H9 (cell line): ENCODE results near the gene CCDC7. TPM values are rescaled to one million over a fixed set of nuclear protein-coding genes. Genes with fewer than 3 reads are reported as not detected.

Experiments used
- DNase-seq: peaks from one replicate; pipeline ENCODE4 v3.0.0-alpha.2; 2017
- H2AFZ ChIP-seq: one replicate; pipeline ENCODE4 v1.6.1; 2013; ENCODE audit warnings: mild to moderate bottlenecking, low read length, control low read depth, moderate library complexity
- H2AK5ac ChIP-seq: 2 replicates; pipeline ENCODE4 v1.6.1; 2013; ENCODE audit warnings: low read length, control low read depth, mixed read lengths; ENCODE audit not compliant: insufficient read length
- H2BK120ac ChIP-seq: one replicate; pipeline ENCODE4 v1.6.1; 2013; ENCODE audit warnings: low read depth, mild to moderate bottlenecking, low read length, control low read depth, inconsistent platforms; ENCODE audit not compliant: poor library complexity, severe bottlenecking
- H2BK12ac ChIP-seq: 2 replicates; pipeline ENCODE4 v1.6.1; 2013; ENCODE audit warnings: low read length, control low read depth, mixed read lengths, low read depth; ENCODE audit not compliant: insufficient read length
- H2BK15ac ChIP-seq: 2 replicates; pipeline ENCODE4 v1.6.1; 2013; ENCODE audit warnings: low read depth, low read length, control low read depth
- H2BK20ac ChIP-seq: one replicate; pipeline ENCODE4 v1.6.1; 2013; ENCODE audit warnings: low read depth, mild to moderate bottlenecking, low read length, control low read depth, inconsistent platforms; ENCODE audit not compliant: poor library complexity, severe bottlenecking
- H2BK5ac ChIP-seq: 2 replicates; pipeline ENCODE4 v1.6.1; 2013; ENCODE audit warnings: low read length, control low read depth, mixed read lengths; ENCODE audit not compliant: insufficient read length
- H3K14ac ChIP-seq: 2 replicates; pipeline ENCODE4 v1.6.1; 2013; ENCODE audit warnings: low read length, control low read depth; ENCODE audit not compliant: insufficient read depth
- H3K18ac ChIP-seq: 2 replicates; pipeline ENCODE4 v1.6.1; 2013; ENCODE audit warnings: low read depth, mild to moderate bottlenecking, mixed read lengths, low read length, control low read depth; ENCODE audit not compliant: insufficient read length
- H3K23ac ChIP-seq: 2 replicates; pipeline ENCODE4 v1.6.1; 2013; ENCODE audit warnings: low read length, control low read depth, mixed read lengths, low read depth; ENCODE audit not compliant: insufficient read length
- H3K23me2 ChIP-seq: 2 replicates; pipeline ENCODE4 v1.6.1; 2013; ENCODE audit warnings: low read depth, mild to moderate bottlenecking, mixed read lengths, low read length, control low read depth; ENCODE audit not compliant: insufficient read length, poor library complexity, severe bottlenecking
- H3K27ac ChIP-seq: 2 replicates; pipeline ENCODE4 v1.5.1; 2013; ENCODE audit warnings: low read length, control low read depth, mixed read lengths, low read depth; ENCODE audit not compliant: insufficient read length
- H3K27me3 ChIP-seq: 2 replicates; pipeline ENCODE4 v1.6.1; 2013; ENCODE audit warnings: low read length, control low read depth, inconsistent platforms; ENCODE audit not compliant: insufficient read depth
- H3K4ac ChIP-seq: 2 replicates; pipeline ENCODE4 v1.6.1; 2013; ENCODE audit warnings: low read depth, mild to moderate bottlenecking, control low read depth, inconsistent platforms, low read length, moderate library complexity
- H3K4me1 ChIP-seq: 2 replicates; pipeline ENCODE4 v1.6.1; 2013; ENCODE audit warnings: low read length, control low read depth, inconsistent platforms; ENCODE audit not compliant: insufficient read depth
- H3K4me2 ChIP-seq: 2 replicates; pipeline ENCODE4 v1.6.1; 2013; ENCODE audit warnings: low read length, control low read depth, mixed read lengths; ENCODE audit not compliant: insufficient read length, insufficient read depth
- H3K56ac ChIP-seq: 2 replicates; pipeline ENCODE4 v1.6.1; 2013; ENCODE audit warnings: low read depth, mild to moderate bottlenecking, mixed read lengths, low read length, control low read depth; ENCODE audit not compliant: insufficient read length
- H3K79me1 ChIP-seq: 2 replicates; pipeline ENCODE4 v1.6.1; 2013; ENCODE audit warnings: low read depth, mild to moderate bottlenecking, moderate library complexity, low read length, control low read depth, inconsistent platforms; ENCODE audit not compliant: insufficient read depth, poor library complexity, severe bottlenecking
- H3K79me2 ChIP-seq: 2 replicates; pipeline ENCODE4 v1.6.1; 2013; ENCODE audit warnings: low read length, control low read depth, inconsistent platforms; ENCODE audit not compliant: insufficient read depth
- H3K9ac ChIP-seq: 2 replicates; pipeline ENCODE4 v1.6.1; 2013; ENCODE audit warnings: low read length, control low read depth, mixed read lengths; ENCODE audit not compliant: insufficient read length; ENCODE audit errors: extremely low read depth
- H3K9me3 ChIP-seq: one replicate; pipeline ENCODE4 v1.6.1; 2013; ENCODE audit warnings: low read depth, low read length, inconsistent platforms; ENCODE audit not compliant: control insufficient read depth
- H3T11ph ChIP-seq: one replicate; pipeline ENCODE4 v1.6.1; 2013; ENCODE audit warnings: mild to moderate bottlenecking, low read length, control low read depth, inconsistent platforms
- H4K20me1 ChIP-seq: one replicate; pipeline ENCODE4 v1.6.1; 2013; ENCODE audit not compliant: control insufficient read depth, insufficient read length, insufficient read depth
- H4K5ac ChIP-seq: 2 replicates; pipeline ENCODE4 v1.6.1; 2013; ENCODE audit warnings: low read depth, mild to moderate bottlenecking, mixed read lengths, low read length, control low read depth; ENCODE audit not compliant: insufficient read length
- H4K8ac ChIP-seq: replicated peaks from 2 replicates; pipeline ENCODE4 v1.6.1; 2013; ENCODE audit warnings: low read length, control low read depth, mixed read lengths, low read depth; ENCODE audit not compliant: insufficient read length
- H4K91ac ChIP-seq: 2 replicates; pipeline ENCODE4 v1.6.1; 2013; ENCODE audit warnings: low read depth, mild to moderate bottlenecking, moderate library complexity, mixed read lengths, low read length, control low read depth; ENCODE audit not compliant: insufficient read length
- H3K27ac Mint-ChIP-seq, 3 experiments: 2 replicates in 2 of 3; 3 replicates in 1 of 3; pipeline ENCODE4 v1.8.0; 2020 to 2021; ENCODE audit warnings: mixed read lengths in 3 of 3, mild to moderate bottlenecking in 1 of 3, moderate library complexity in 1 of 3
- H3K27me3 Mint-ChIP-seq: 2 replicates; pipeline ENCODE4 v1.8.0; 2021; ENCODE audit warnings: low read depth, mild to moderate bottlenecking, moderate library complexity, mixed read lengths
- H3K36me3 Mint-ChIP-seq, 3 experiments: 2 replicates in 2 of 3; 3 replicates in 1 of 3; pipeline ENCODE4 v1.8.0; 2020 to 2021; ENCODE audit warnings: low read depth in 3 of 3, mixed read lengths in 3 of 3; ENCODE audit not compliant: insufficient read depth in 1 of 3
- H3K4me1 Mint-ChIP-seq, 2 experiments: 2 replicates each; pipeline ENCODE4 v1.8.0; 2020; ENCODE audit warnings: mixed read lengths in 2 of 2
- H3K4me3 Mint-ChIP-seq, 2 experiments: 2 replicates in 1 of 2; 3 replicates in 1 of 2; pipeline ENCODE4 v1.8.0; 2020 to 2021; ENCODE audit warnings: mild to moderate bottlenecking in 2 of 2, mixed read lengths in 2 of 2, moderate library complexity in 1 of 2
- H3K9me3 Mint-ChIP-seq, 2 experiments: 2 replicates in 1 of 2; 3 replicates in 1 of 2; pipeline ENCODE4 v1.8.0; 2020; ENCODE audit warnings: mild to moderate bottlenecking in 2 of 2, mixed read lengths in 2 of 2, moderate library complexity in 1 of 2
- CTCF ChIP-seq: fragments of 200-600 bp; sonication (generic); conservative IDR thresholded peaks from 3 replicates; pipeline ENCODE4 v1.8.0; 2021; ENCODE audit warnings: antibody characterized with exemption, mild to moderate bottlenecking
- WGBS: extraction: QIAGEN DNeasy Blood & Tissue Kit; methylation state at CpG from one replicate; pipeline ENCODE4 v1.1.7; 2013; ENCODE audit warnings: missing lambda C conversion rate, low lambda C conversion rate, mixed read lengths; ENCODE audit not compliant: insufficient read length; ENCODE audit errors: extremely low coverage; 5-methylcytosine and 5-hydroxymethylcytosine counted together
- total RNA-seq: library from RNA; stranded (reverse); gene quantifications from 2 replicates; pipeline ENCODE4 v1.2.1, GENCODE V29; 2021

Gene CCDC7
- total RNA-seq, 1 experiment from 2014 or later = 1.6 TPM

DNA sequence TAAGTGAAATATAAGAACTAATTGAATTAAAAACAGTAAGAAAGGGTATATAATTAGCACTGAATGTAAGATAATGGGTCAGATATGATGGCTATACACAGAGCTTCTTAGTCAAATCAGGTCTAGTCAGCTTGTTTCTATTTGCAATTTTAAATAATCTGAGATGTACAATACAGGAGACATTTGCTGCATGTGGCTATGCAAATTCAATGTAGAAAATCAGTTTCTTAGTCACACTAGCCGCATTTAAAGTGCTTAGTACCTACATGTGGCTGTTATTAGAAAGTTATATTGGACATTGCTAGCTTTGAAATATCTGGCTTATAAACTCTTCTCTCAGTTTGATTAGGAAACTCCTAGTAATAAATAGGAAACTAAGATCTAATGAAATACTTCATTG lies 25.3 kb downstream of the CCDC7 start:
- no CpG with 5 or more reads among the region's 1 CpG for WGBS
- Mint-ChIP-seq H3K27ac (no peak overlapping the region), H3K4me3 (no peak overlapping the region), H3K36me3 (no peaks in the 10 kb centered on the region), H3K9me3 (no peaks in the 10 kb centered on the region), H3K27me3 (no peaks in the 10 kb centered on the region; the same call in 1 of the 2 replicates), H3K4me1 (no peaks in the 10 kb centered on the region)
- H3K14ac ChIP-seq = no peak overlapping the region
- no peaks in the 10 kb centered on the region for H3K9me3 ChIP-seq
- no peak overlapping the region for H2BK15ac ChIP-seq
- no peak overlapping the region for H3K56ac ChIP-seq
- no peak overlapping the region for H3K18ac ChIP-seq
- no peaks in the 10 kb centered on the region for H3K27me3 ChIP-seq
- no peak overlapping the region for H4K91ac ChIP-seq
- H4K20me1 ChIP-seq = no peaks in the 10 kb centered on the region
- no peak overlapping the region for H2AFZ ChIP-seq
- no peak overlapping the region for H2AK5ac ChIP-seq
- H3K27ac ChIP-seq = no peak overlapping the region
- H4K5ac ChIP-seq = no peak overlapping the region
- no peak for TF ChIP-seq CTCF
- no peaks in the 10 kb centered on the region for H3K4me1 ChIP-seq
- no peak overlapping the region for H2BK5ac ChIP-seq
- H2BK12ac ChIP-seq = no peak overlapping the region
- H3K79me1 ChIP-seq = no peaks in the 10 kb centered on the region
- H3K9ac ChIP-seq = no peak overlapping the region
- H3T11ph ChIP-seq = no peak overlapping the region
- H3K79me2 ChIP-seq = no peaks in the 10 kb centered on the region
- no peak overlapping the region for H3K23ac ChIP-seq
- no peak overlapping the region for H3K4ac ChIP-seq
- H3K4me2 ChIP-seq = no peak overlapping the region
- H3K23me2 ChIP-seq = no peaks in the 10 kb centered on the region
- no peak for DNase-seq
- H2BK20ac ChIP-seq = no peak overlapping the region
- H2BK120ac ChIP-seq = no peak overlapping the region
- H4K8ac ChIP-seq = no peak overlapping the region
